Measurements from ENCODE around the gene TMEM116.

The TMEM116 gene

GRCh38 chr12:111904446-111904975 is 108.5 kb downstream of the TMEM116 start:
- ChIA-PET POLR2A (no interaction called here), CTCF (interaction anchor here (0.6 to 0.7 kb wide), 2 partner anchors 108 to 116 kb away, joined by 4 to 5 read pairs; partner anchors contain the start of gene TMEM116)
- H3K9me3 ChIP-seq (ENCODE audit: control insufficient read depth, insufficient read depth, low read depth, low read length), result no peaks in the 10 kb centered on the region
- peaks cover 3 to 24% of the 10 kb centered on the region in 2 experiments; a peak in 2 of 3 replicates for H3K36me3 ChIP-seq (ENCODE audit: control insufficient read depth in 2 of 2, insufficient read depth in 1 of 2, low read length in 2 of 2)
- no peak overlapping the region for H3K4me3 ChIP-seq (ENCODE audit: low read depth, low read length)
- no peak overlapping the region for H3K27ac ChIP-seq (ENCODE audit: extremely low read depth, low read depth, low read length)
- TF ChIP-seq ZNF24 (tag by site-specific recombination; IDR thresholded peaks at IDR 0.05), result no peak
- TF ChIP-seq, protein P1, sequence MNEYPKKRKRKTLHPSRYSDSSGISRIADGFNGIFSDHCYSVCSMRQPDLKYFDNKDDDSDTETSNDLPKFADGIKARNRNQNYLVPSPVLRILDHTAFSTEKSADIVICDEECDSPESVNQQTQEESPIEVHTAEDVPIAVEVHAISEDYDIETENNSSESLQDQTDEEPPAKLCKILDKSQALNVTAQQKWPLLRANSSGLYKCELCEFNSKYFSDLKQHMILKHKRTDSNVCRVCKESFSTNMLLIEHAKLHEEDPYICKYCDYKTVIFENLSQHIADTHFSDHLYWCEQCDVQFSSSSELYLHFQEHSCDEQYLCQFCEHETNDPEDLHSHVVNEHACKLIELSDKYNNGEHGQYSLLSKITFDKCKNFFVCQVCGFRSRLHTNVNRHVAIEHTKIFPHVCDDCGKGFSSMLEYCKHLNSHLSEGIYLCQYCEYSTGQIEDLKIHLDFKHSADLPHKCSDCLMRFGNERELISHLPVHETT (tag by site-specific recombination; IDR thresholded peaks at IDR 0.05), result no peak
- no peak for TF ChIP-seq ZNF596 (tag by site-specific recombination; IDR thresholded peaks at IDR 0.05)
- no peak for TF ChIP-seq BCL11B (tag by site-specific recombination; IDR thresholded peaks at IDR 0.05; ENCODE audit: low read depth)
- no peak for TF ChIP-seq ZSCAN23 (tag by site-specific recombination; IDR thresholded peaks at IDR 0.05)
- TF ChIP-seq, protein P2, sequence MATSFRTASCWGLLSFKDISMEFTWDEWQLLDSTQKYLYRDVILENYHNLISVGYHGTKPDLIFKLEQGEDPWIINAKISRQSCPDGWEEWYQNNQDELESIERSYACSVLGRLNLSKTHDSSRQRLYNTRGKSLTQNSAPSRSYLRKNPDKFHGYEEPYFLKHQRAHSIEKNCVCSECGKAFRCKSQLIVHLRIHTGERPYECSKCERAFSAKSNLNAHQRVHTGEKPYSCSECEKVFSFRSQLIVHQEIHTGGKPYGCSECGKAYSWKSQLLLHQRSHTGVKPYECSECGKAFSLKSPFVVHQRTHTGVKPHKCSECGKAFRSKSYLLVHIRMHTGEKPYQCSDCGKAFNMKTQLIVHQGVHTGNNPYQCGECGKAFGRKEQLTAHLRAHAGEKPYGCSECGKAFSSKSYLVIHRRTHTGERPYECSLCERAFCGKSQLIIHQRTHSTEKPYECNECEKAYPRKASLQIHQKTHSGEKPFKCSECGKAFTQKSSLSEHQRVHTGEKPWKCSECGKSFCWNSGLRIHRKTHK (tag by site-specific recombination; IDR thresholded peaks at IDR 0.05), result no peak
- TF ChIP-seq, protein P3, sequence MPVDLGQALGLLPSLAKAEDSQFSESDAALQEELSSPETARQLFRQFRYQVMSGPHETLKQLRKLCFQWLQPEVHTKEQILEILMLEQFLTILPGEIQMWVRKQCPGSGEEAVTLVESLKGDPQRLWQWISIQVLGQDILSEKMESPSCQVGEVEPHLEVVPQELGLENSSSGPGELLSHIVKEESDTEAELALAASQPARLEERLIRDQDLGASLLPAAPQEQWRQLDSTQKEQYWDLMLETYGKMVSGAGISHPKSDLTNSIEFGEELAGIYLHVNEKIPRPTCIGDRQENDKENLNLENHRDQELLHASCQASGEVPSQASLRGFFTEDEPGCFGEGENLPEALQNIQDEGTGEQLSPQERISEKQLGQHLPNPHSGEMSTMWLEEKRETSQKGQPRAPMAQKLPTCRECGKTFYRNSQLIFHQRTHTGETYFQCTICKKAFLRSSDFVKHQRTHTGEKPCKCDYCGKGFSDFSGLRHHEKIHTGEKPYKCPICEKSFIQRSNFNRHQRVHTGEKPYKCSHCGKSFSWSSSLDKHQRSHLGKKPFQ (tag by site-specific recombination; IDR thresholded peaks at IDR 0.05), result no peak
- TF ChIP-seq ZNF354C (tag by site-specific recombination; IDR thresholded peaks at IDR 0.05; ENCODE audit: borderline replicate concordance, low read depth), result no peak
- TF ChIP-seq ZNF791 (tag by site-specific recombination; IDR thresholded peaks at IDR 0.05), result no peak
- TF ChIP-seq, protein P4, sequence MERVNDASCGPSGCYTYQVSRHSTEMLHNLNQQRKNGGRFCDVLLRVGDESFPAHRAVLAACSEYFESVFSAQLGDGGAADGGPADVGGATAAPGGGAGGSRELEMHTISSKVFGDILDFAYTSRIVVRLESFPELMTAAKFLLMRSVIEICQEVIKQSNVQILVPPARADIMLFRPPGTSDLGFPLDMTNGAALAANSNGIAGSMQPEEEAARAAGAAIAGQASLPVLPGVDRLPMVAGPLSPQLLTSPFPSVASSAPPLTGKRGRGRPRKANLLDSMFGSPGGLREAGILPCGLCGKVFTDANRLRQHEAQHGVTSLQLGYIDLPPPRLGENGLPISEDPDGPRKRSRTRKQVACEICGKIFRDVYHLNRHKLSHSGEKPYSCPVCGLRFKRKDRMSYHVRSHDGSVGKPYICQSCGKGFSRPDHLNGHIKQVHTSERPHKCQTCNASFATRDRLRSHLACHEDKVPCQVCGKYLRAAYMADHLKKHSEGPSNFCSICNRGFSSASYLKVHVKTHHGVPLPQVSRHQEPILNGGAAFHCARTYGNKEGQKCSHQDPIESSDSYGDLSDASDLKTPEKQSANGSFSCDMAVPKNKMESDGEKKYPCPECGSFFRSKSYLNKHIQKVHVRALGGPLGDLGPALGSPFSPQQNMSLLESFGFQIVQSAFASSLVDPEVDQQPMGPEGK (tag by site-specific recombination; IDR thresholded peaks at IDR 0.05), result no peak
- TF ChIP-seq ZFHX2 (tag by site-specific recombination; conservative IDR thresholded peaks at IDR 0.05), result no peak
- TF ChIP-seq, protein P5, sequence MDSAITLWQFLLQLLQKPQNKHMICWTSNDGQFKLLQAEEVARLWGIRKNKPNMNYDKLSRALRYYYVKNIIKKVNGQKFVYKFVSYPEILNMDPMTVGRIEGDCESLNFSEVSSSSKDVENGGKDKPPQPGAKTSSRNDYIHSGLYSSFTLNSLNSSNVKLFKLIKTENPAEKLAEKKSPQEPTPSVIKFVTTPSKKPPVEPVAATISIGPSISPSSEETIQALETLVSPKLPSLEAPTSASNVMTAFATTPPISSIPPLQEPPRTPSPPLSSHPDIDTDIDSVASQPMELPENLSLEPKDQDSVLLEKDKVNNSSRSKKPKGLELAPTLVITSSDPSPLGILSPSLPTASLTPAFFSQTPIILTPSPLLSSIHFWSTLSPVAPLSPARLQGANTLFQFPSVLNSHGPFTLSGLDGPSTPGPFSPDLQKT (IDR thresholded peaks at IDR 0.05; ENCODE audit: borderline replicate concordance, low read depth, low read length), result no peak
- no peak for TF ChIP-seq ZBTB1 (tag by site-specific recombination; IDR thresholded peaks at IDR 0.05)
- no peak for TF ChIP-seq ZNF423 (tag by site-specific recombination; IDR thresholded peaks at IDR 0.05)
- TF ChIP-seq ZNF266 (tag by site-specific recombination; IDR thresholded peaks at IDR 0.05; ENCODE audit: low read depth), result no peak
- no peak for TF ChIP-seq PRDM10 (tag by site-specific recombination; IDR thresholded peaks at IDR 0.05)
- no peak for TF ChIP-seq GFI1B (tag by site-specific recombination; IDR thresholded peaks at IDR 0.05)
- H3K4me1 ChIP-seq (ENCODE audit: control insufficient read depth, insufficient read depth, low read length), result no peaks in the 10 kb centered on the region

Measured in HEK293 (cell line).